MM.1S (cell line): ENCODE results near the gene USP46.

ENCODE experiments used
- DNase-seq: peaks from one replicate; pipeline ENCODE4 v3.0.0-alpha.2; 2015
- H2AFZ ChIP-seq: fragments of 300-600 bp; sonication (generic); 2 replicates; pipeline ENCODE4 v1.6.0; 2016; ENCODE audit warnings: antibody characterized with exemption, low read length
- H3F3A ChIP-seq: fragments of 300-600 bp; sonication (generic); 2 replicates; pipeline ENCODE4 v1.6.1; 2016; ENCODE audit warnings: mild to moderate bottlenecking, antibody characterized with exemption, low read length, moderate library complexity, mixed read lengths; ENCODE audit not compliant: insufficient read depth
- H3K27ac ChIP-seq: fragments of 300-600 bp; sonication (generic); 2 replicates; pipeline ENCODE4 v1.5.1; 2016; ENCODE audit warnings: mild to moderate bottlenecking, low read length
- H3K27me3 ChIP-seq: fragments of 300-600 bp; sonication (generic); replicated peaks from 2 replicates; pipeline ENCODE4 v1.6.0; 2016; ENCODE audit warnings: low read length; ENCODE audit not compliant: insufficient read depth
- H3K36me3 ChIP-seq: fragments of 300-600 bp; sonication (generic); replicated peaks from 2 replicates; pipeline ENCODE4 v1.6.1; 2016; ENCODE audit warnings: mild to moderate bottlenecking, low read length, mixed read lengths; ENCODE audit not compliant: insufficient read depth
- H3K4me1 ChIP-seq: fragments of 300-600 bp; sonication (generic); 2 replicates; pipeline ENCODE4 v1.6.1; 2016; ENCODE audit warnings: low read length, mixed read lengths
- H3K4me2 ChIP-seq: fragments of 300-600 bp; sonication (generic); 2 replicates; pipeline ENCODE4 v1.6.0; 2016; ENCODE audit warnings: low read depth, low read length
- H3K4me3 ChIP-seq: fragments of 300-600 bp; sonication (generic); 2 replicates; pipeline ENCODE4 v1.5.1; 2016; ENCODE audit warnings: low read length, mixed read lengths
- H3K79me2 ChIP-seq: fragments of 300-600 bp; sonication (generic); 2 replicates; pipeline ENCODE4 v1.6.1; 2016; ENCODE audit warnings: mixed run types, low read length, mixed read lengths
- H3K9ac ChIP-seq: fragments of 300-600 bp; sonication (generic); 2 replicates; pipeline ENCODE4 v1.6.1; 2016; ENCODE audit warnings: low read length, mixed read lengths
- H3K9me2 ChIP-seq: fragments of 300-600 bp; sonication (generic); replicated peaks from 2 replicates; pipeline ENCODE4 v1.6.1; 2016; ENCODE audit warnings: mild to moderate bottlenecking, low read length, mixed read lengths; ENCODE audit not compliant: insufficient read depth
- H3K9me3 ChIP-seq: fragments of 300-600 bp; sonication (generic); replicated peaks from 2 replicates; pipeline ENCODE4 v1.6.1; 2016; ENCODE audit warnings: mild to moderate bottlenecking, low read length, mixed read lengths; ENCODE audit not compliant: insufficient read depth
- H4K20me1 ChIP-seq: fragments of 300-600 bp; sonication (generic); 2 replicates; pipeline ENCODE4 v1.6.1; 2016; ENCODE audit warnings: mild to moderate bottlenecking, low read length, moderate library complexity, mixed read lengths; ENCODE audit not compliant: insufficient read depth
- EZH2 ChIP-seq: fragments of 300-600 bp; sonication (generic); optimal IDR thresholded peaks from 2 replicates; pipeline ENCODE3; 2017; ENCODE audit warnings: low read depth, mild to moderate bottlenecking, antibody characterized with exemption, low read length, mixed read lengths
- EZH2phosphoT487 ChIP-seq: fragments of 300-600 bp; sonication (generic); IDR thresholded peaks from 2 replicates; pipeline ENCODE4 v1.6.1; 2018; ENCODE audit warnings: antibody characterized with exemption, low read length
- TF ChIP-seq, protein P1 (sequence below): fragments of 300-600 bp; sonication (generic); IDR thresholded peaks from 2 replicates; pipeline ENCODE4 v1.5.1; 2016; ENCODE audit warnings: antibody characterized with exemption, low read length, mixed read lengths

The USP46 gene

GRCh38 chr4:52658641-52659000 is 480 bp downstream of the USP46 start:
- no peaks in the 10 kb centered on the region for H3K9me3 ChIP-seq
- TF ChIP-seq EZH2: no peak
- TF ChIP-seq, protein P1, sequence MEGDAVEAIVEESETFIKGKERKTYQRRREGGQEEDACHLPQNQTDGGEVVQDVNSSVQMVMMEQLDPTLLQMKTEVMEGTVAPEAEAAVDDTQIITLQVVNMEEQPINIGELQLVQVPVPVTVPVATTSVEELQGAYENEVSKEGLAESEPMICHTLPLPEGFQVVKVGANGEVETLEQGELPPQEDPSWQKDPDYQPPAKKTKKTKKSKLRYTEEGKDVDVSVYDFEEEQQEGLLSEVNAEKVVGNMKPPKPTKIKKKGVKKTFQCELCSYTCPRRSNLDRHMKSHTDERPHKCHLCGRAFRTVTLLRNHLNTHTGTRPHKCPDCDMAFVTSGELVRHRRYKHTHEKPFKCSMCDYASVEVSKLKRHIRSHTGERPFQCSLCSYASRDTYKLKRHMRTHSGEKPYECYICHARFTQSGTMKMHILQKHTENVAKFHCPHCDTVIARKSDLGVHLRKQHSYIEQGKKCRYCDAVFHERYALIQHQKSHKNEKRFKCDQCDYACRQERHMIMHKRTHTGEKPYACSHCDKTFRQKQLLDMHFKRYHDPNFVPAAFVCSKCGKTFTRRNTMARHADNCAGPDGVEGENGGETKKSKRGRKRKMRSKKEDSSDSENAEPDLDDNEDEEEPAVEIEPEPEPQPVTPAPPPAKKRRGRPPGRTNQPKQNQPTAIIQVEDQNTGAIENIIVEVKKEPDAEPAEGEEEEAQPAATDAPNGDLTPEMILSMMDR: no peak
- no peak for TF ChIP-seq EZH2phosphoT487
- no peaks in the 10 kb centered on the region for H3K27me3 ChIP-seq
- no peak overlapping the region for H3K27ac ChIP-seq
- no peak for DNase-seq
- peak overlapping the region; percentile 82 for H2AFZ ChIP-seq
- H3K4me2 ChIP-seq: peak overlapping the region; percentile 71
- peak overlapping the region; percentile 84 for H3K4me3 ChIP-seq
- H4K20me1 ChIP-seq: no peaks in the 10 kb centered on the region
- no peaks in the 10 kb centered on the region for H3F3A ChIP-seq
- H3K9ac ChIP-seq: peak overlapping the region; percentile 76; the same call in 1 of the 2 replicates
- H3K79me2 ChIP-seq: no peaks in the 10 kb centered on the region
- H3K36me3 ChIP-seq: no peaks in the 10 kb centered on the region
- H3K9me2 ChIP-seq: no peaks in the 10 kb centered on the region
- H3K4me1 ChIP-seq: no peaks in the 10 kb centered on the region

DNA sequence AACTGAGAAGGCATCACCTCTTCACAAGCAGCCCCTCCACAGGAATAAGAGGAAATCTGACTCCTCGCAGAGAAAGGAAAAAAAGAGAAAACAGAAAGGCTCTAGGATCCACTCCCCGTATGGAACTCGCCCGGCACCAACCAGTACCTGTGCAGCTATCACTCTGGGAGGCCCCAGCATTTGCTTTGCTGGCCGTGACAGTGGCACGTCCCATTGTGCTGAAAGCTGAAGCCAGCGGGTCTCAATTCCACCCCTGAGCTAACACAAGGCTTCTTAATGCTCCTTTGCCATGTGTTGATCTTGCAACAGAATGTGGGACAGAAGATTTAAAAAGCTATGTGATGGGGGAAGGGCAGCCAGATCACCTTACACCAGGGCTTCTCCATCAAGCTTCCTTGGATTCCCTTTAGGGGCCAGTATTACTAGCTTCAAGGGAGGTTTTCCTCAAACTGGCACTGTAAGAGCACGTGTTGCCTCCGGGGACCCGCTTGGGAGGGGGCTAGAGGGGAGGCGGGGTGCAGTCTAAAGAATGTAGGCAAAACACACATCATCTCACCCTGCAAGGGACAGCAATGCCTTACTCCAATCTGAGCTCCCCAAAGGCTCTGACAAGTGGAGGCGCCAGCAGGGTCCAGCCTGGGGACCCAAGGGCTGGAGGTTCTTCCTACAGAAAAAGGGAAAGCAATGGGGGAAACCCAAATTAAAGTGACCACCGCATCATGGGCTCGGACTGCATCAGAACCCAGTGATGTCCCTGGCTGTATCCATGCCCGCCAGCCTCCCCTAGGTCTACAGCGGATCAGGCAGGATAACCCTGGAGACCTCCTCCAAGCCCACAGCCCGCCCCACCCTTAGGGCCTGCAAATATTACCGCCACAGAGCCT is 1.2 kb downstream of the USP46 start:
- no peak overlapping the region for H2AFZ ChIP-seq

DNA sequence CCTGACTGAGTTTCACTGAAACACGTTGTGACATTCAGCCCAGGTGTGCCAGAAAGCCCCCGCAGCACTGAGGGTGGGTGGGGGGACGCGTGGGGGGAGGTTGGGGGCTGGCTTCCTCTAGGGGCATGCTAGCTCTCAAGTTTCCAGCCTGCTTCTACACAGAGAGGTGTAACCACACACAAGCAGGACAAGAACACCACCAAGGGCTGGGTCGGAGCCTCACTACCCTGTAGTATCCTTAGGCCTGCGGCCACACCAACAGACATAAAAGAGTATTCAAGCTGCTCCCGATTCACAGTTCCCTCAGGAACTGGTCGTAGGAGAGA is 1.8 kb downstream of the USP46 start:
- Histone ChIP-seq H3K79me2 (no peaks in the 10 kb centered on the region), H3K36me3 (no peaks in the 10 kb centered on the region), H3K4me3 (no peak overlapping the region), H3K27me3 (no peaks in the 10 kb centered on the region), H3K4me2 (no peak overlapping the region), H2AFZ (no peak overlapping the region), H3K9me3 (no peaks in the 10 kb centered on the region), H3K9ac (no peak overlapping the region), H3F3A (no peaks in the 10 kb centered on the region), H4K20me1 (no peaks in the 10 kb centered on the region), H3K27ac (no peak overlapping the region), H3K4me1 (no peaks in the 10 kb centered on the region), H3K9me2 (no peaks in the 10 kb centered on the region)
- TF ChIP-seq, protein P1: no peak
- TF ChIP-seq EZH2 (no peak), EZH2phosphoT487 (no peak)
- DNase-seq: no peak

More for the DNA sequence above, 1.2 kb downstream of the USP46 start:
- Histone ChIP-seq H4K20me1 (no peaks in the 10 kb centered on the region), H3K9me3 (no peaks in the 10 kb centered on the region), H3K27ac (no peak overlapping the region), H3K4me2 (peak overlapping the region; percentile 71; the same call in 1 of the 2 replicates), H3K79me2 (no peaks in the 10 kb centered on the region), H3F3A (no peaks in the 10 kb centered on the region), H3K36me3 (no peaks in the 10 kb centered on the region), H3K4me1 (no peaks in the 10 kb centered on the region), H3K9ac (peak overlapping the region; percentile 76; the same call in 1 of the 2 replicates), H3K4me3 (peak overlapping the region; percentile 84; the same call in 1 of the 2 replicates), H3K9me2 (no peaks in the 10 kb centered on the region), H3K27me3 (no peaks in the 10 kb centered on the region)
- TF ChIP-seq EZH2phosphoT487 (no peak), EZH2 (no peak)
- TF ChIP-seq, protein P1: no peak
- no peak for DNase-seq
